GM10266 (cell line): Measurements from ENCODE around the gene PITPNM3.

Experiments
- DNase-seq: peaks from one replicate; pipeline ENCODE4 v3.0.0; 2012; ENCODE audit errors: extremely low spot score
- CTCF ChIP-seq: IDR thresholded peaks from 2 replicates; pipeline ENCODE4 v1.5.1; 2012; ENCODE audit warnings: mild to moderate bottlenecking, low read depth; ENCODE audit not compliant: control insufficient read depth, insufficient read depth; ENCODE audit errors: missing control alignments

PITPNM3 gene

GRCh38 chr17:6464446-6465041 is 91.8 kb downstream of the PITPNM3 start:
- no peak for DNase-seq
- no peak for TF ChIP-seq CTCF

- TF ChIP-seq CTCF, result no peak
- DNase-seq, result no peak
Measured at GRCh38 chr17:6463616-6464445, 92.5 kb downstream of the PITPNM3 start.

GRCh38 chr17:6462692-6463091 is 93.7 kb downstream of the PITPNM3 start:
- no peak for DNase-seq
- no peak for TF ChIP-seq CTCF

GRCh38 chr17:6461792-6462524 is 94.4 kb downstream of the PITPNM3 start:
- no peak for DNase-seq
- TF ChIP-seq CTCF, result no peak

- TF ChIP-seq CTCF, result no peak
- no peak for DNase-seq
Measured at GRCh38 chr17:6461246-6461645, 95.1 kb downstream of the PITPNM3 start.

GRCh38 chr17:6460531-6461161 is 95.7 kb downstream of the PITPNM3 start:
- no peak for TF ChIP-seq CTCF

More at GRCh38 chr17:6460531-6461161, 95.7 kb downstream of the PITPNM3 start:
- no peak for DNase-seq
